ENCODE data around the gene MCC. TPM values are rescaled to one million over a fixed set of nuclear protein-coding genes. Genes with fewer than 3 reads are reported as not detected.

MCC gene
- total RNA-seq, 1 experiment from 2014 or later = 7.6 TPM

GRCh38 chr5:113358696-113359095, 129.6 kb downstream of the MCC start:
- Histone ChIP-seq H2BK5ac (ENCODE audit: insufficient read length, low read length) (no peak overlapping the region), H2AFZ (ENCODE audit: low read length) (no peak overlapping the region), H3K9me3 (ENCODE audit: control insufficient read depth, low read depth, low read length) (no peaks in the 10 kb centered on the region), H3K18ac (ENCODE audit: insufficient read length, low read depth, low read length) (no peak overlapping the region), H3K56ac (ENCODE audit: insufficient read length, low read depth, low read length) (no peak overlapping the region), H3K27me3 (ENCODE audit: insufficient read depth, low read length) (no peaks in the 10 kb centered on the region), H3K23me2 (ENCODE audit: insufficient read length, low read depth, low read length, poor library complexity, severe bottlenecking) (no peaks in the 10 kb centered on the region), H3K4me2 (ENCODE audit: insufficient read depth, insufficient read length, low read length) (no peak overlapping the region), H3K4ac (ENCODE audit: low read depth, low read length) (no peak overlapping the region), H3K14ac (ENCODE audit: insufficient read depth, low read length) (no peak overlapping the region), H3K27ac (ENCODE audit: insufficient read length, low read depth, low read length) (no peak overlapping the region), H4K5ac (ENCODE audit: insufficient read length, low read depth, low read length) (no peak overlapping the region), H3K79me1 (ENCODE audit: insufficient read depth, low read depth, low read length, poor library complexity, severe bottlenecking) (no peaks in the 10 kb centered on the region), H3K4me1 (ENCODE audit: insufficient read depth, low read length) (no peaks in the 10 kb centered on the region), H4K20me1 (ENCODE audit: control insufficient read depth, insufficient read depth, insufficient read length) (no peaks in the 10 kb centered on the region), H4K8ac (replicated peaks; ENCODE audit: insufficient read length, low read depth, low read length) (no peak overlapping the region), H3K23ac (ENCODE audit: insufficient read length, low read depth, low read length) (no peak overlapping the region), H4K91ac (ENCODE audit: insufficient read length, low read depth, low read length) (no peak overlapping the region), H2BK120ac (ENCODE audit: low read depth, low read length, poor library complexity, severe bottlenecking) (no peak overlapping the region), H3K9ac (ENCODE audit: extremely low read depth, insufficient read length, low read length) (no peak overlapping the region), H2BK12ac (ENCODE audit: insufficient read length, low read depth, low read length) (no peak overlapping the region), H2BK15ac (ENCODE audit: low read depth, low read length) (no peak overlapping the region), H3T11ph (ENCODE audit: low read length) (no peak overlapping the region), H2AK5ac (ENCODE audit: insufficient read length, low read length) (no peak overlapping the region), H3K79me2 (ENCODE audit: insufficient read depth, low read length) (no peaks in the 10 kb centered on the region), H2BK20ac (ENCODE audit: low read depth, low read length, poor library complexity, severe bottlenecking) (no peak overlapping the region)
- WGBS (ENCODE audit: extremely low coverage, insufficient read length, low lambda C conversion rate) = no CpG with 5 or more reads among the region's 3 CpGs
- TF ChIP-seq CTCF (conservative IDR thresholded peaks at IDR 0.05) = no peak
- no peak overlapping the region for H3K27ac Mint-ChIP-seq
- DNase-seq = no peak
- no peaks in the 10 kb centered on the region for H3K27me3 Mint-ChIP-seq (ENCODE audit: low read depth)
- H3K4me3 Mint-ChIP-seq = no peak overlapping the region
- H3K4me1 Mint-ChIP-seq = no peaks in the 10 kb centered on the region
- H3K36me3 Mint-ChIP-seq (ENCODE audit: insufficient read depth in 1 of 3, low read depth in 3 of 3) = peaks cover 3 to 5% (median 4%) of the 10 kb centered on the region in 3 experiments
- H3K9me3 Mint-ChIP-seq = peaks cover 6% of the 10 kb centered on the region in 2 experiments; a peak in 4 of 5 replicates

Measured in H9 (cell line).